Pancreas (tissue), 10 donors: ENCODE measurements around the gene PDE8A. TPM values are rescaled to one million over a fixed set of nuclear protein-coding genes. Genes with fewer than 3 reads are reported as not detected.
"Not testable (repeated sequence)": the region's sequence is repeated elsewhere in the genome, so short reads cannot be mapped to it uniquely, and the experiment has no call there.

Experiments used
- ATAC-seq, 4 donors: fragments of 200-7000 bp; cut with Tn5 transposase; one replicate each; pipeline versions ENCODE4 v1.8.0 to v1.9.1; 2020; ENCODE audit warnings: mild to moderate bottlenecking in 4 of 4, moderate library complexity in 4 of 4
- DNase-seq, 6 donors: peaks; one replicate each; pipeline ENCODE4 v3.0.0-alpha.2; 2020
- FAIRE-seq: peaks from 2 replicates; lab custom pipeline; 2012; peaks lifted over from hg19 to GRCh38; lab: Jason Lieb, UNC
- H3K27ac ChIP-seq, 4 donors: fragments of 200-600 bp; sonication (generic); 1 replicate in 3 of 4; 2 replicates in 1 of 4; pipeline versions ENCODE4 v1.5.0 to v1.8.0; 2020
- H3K27me3 ChIP-seq, 4 donors: fragments of 200-600 bp; one replicate each; pipeline ENCODE4 v1.8.0; 2021
- H3K36me3 ChIP-seq, 3 donors: fragments of 200-600 bp; sonication (generic) in 1 of 3; one replicate each; pipeline versions ENCODE4 v1.5.0 to v1.8.0; 2020 to 2021
- H3K4me1 ChIP-seq, 3 donors: fragments of 200-600 bp; one replicate each; pipeline ENCODE4 v1.8.0; 2021
- H3K4me3 ChIP-seq, 4 donors: fragments of 200-600 bp; sonication (generic) in 2 of 4; one replicate each; pipeline versions ENCODE4 v1.5.0 to v1.8.0; 2020 to 2021
- H3K9me3 ChIP-seq, 4 donors: fragments of 200-600 bp; one replicate each; pipeline ENCODE4 v1.8.0; 2021
- CTCF ChIP-seq, 4 donors: fragments of 200-600 bp; sonication (generic) in 3 of 4; IDR thresholded peaks; one replicate each; pipeline versions ENCODE4 v1.5.0 to v1.8.0; 2021; ENCODE audit warnings: antibody characterized with exemption in 4 of 4
- WGBS, 2 donors: extraction: QIAGEN DNeasy Blood & Tissue Kit; methylation state at CpG; one replicate each; pipeline ENCODE4 v1.1.7; 2013; 5-methylcytosine and 5-hydroxymethylcytosine counted together
- intact Hi-C, 3 donors: fragments of 100-400 bp; cut with DNase I; formaldehyde crosslinking; loops; one replicate each; pipeline versions ENCODE4 v1.11.1 to v1.14.2; 2022
- polyA plus RNA-seq, 2 donors: library from polyadenylated mRNA; stranded (reverse); fragments of 200-250 nt; gene quantifications; one replicate each; pipeline ENCODE4 v1.2.3, GENCODE V29; 2013
- total RNA-seq, 6 donors: library from RNA; stranded (reverse); fragmentation: NEBNext Ultra II Directional in 4 of 6; extraction: Animal tissue kit (Norgen Biotek cat#: 25700) in 4 of 6; gene quantifications; one replicate each; pipeline versions ENCODE4 v1.2.1 to v1.2.4, GENCODE V29; 2021 to 2023
- donor health status: healthy with polysubstance abuse.
- donor health status: DM: no; HTN: no; CAD: no; lungs with moderate emphysema.
- donor health status: DM: no; HTN: no; CAD: no.
- donor health status: control.
- donor health status: control.
- donor health status: Bipolar disorder and iron deficiency.
- donor health status: DM: yes; HTN: yes; CAD: no.
- donor health status: DM: no; HTN: no; CAD: no.
- donor health status: DM: no; HTN: no; CAD: no.
- donor health status: DM: yes; HTN: yes; CAD: no.

The PDE8A gene
- total and polyA plus RNA-seq, 8 donors: 14.7 to 31.3 (median 20.7) TPM

- Histone ChIP-seq H3K27ac (peak overlapping the region in 2 of 4 donors; percentile 61 to 62), H3K36me3 (no peaks in the 10 kb centered on the region), H3K4me1 (peaks cover 18 to 40% (median 27%) of the 10 kb centered on the region in 3 donors), H3K4me3 (no peak overlapping the region), H3K27me3 (no peaks in the 10 kb centered on the region), H3K9me3 (no peaks in the 10 kb centered on the region)
- DNase-seq (no peak), ATAC-seq (no peak), FAIRE-seq (no peak)
- 8 to 27% methylated on average over 3 of the region's 3 CpGs for WGBS, 2 donors
- TF ChIP-seq CTCF (IDR thresholded peaks at IDR 0.05): no peak
- intact Hi-C loops: no loop called here
Observed at GRCh38 chr15:85011160-85011571, 29.5 kb downstream of the PDE8A start.

DNA sequence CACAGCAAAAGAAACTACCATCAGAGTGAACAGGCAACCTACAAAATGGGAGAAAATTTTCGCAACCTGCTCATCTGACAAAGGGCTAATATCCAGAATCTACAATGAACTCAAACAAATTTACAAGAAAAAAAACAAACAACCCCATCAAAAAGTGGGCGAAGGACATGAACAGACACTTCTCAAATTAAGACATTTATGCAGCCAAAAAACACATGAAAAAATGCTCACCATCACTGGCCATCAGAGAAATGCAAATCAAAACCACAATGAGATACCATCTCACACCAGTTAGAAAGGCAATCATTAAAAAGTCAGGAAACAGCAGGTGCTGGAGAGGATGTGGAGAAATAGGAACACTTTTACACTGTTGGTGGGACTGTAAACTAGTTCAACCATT is 30.1 kb downstream of the PDE8A start:
- 97 to 100% methylated on average over 1 of the region's 2 CpGs for WGBS, 2 donors
- ATAC-seq, H3K27me3 ChIP-seq, H3K4me3 ChIP-seq, FAIRE-seq, intact Hi-C loops, H3K36me3 ChIP-seq, H3K27ac ChIP-seq, H3K9me3 ChIP-seq, DNase-seq: not testable (repeated sequence)
- peaks cover 18 to 39% (median 27%) of the 10 kb centered on the region in 3 donors for H3K4me1 ChIP-seq

DNA sequence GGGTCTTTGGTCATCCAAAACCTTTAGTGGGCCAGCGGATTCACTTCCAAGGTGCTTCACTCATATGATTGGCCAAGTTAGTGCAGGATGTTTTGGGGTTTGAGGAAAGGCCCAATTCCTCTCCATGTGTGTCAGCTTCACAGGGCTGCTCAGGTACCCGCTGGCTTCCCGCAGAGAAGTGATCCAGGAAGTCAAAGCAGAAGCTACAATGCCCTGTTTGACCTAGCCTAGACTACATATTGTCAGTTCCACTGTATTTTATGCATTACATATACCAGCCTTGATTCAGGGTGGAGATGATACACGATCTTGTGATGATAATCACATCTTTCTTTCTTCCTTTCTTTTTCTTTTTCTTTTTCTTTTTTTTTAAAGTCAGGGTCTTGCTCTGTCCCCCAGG is 32.1 kb downstream of the PDE8A start:
- 86 to 92% methylated on average over 4 of the region's 4 CpGs for WGBS, 2 donors
- H3K36me3 ChIP-seq: no peaks in the 10 kb centered on the region
- intact Hi-C loops: no loop called here
- FAIRE-seq (no peak), DNase-seq (no peak), ATAC-seq (no peak)
- H3K4me1 ChIP-seq: peaks cover 9 to 27% (median 20%) of the 10 kb centered on the region in 3 donors
- H3K9me3 ChIP-seq: no peaks in the 10 kb centered on the region
- no peaks in the 10 kb centered on the region for H3K27me3 ChIP-seq
- no peak overlapping the region for H3K4me3 ChIP-seq
- TF ChIP-seq CTCF (IDR thresholded peaks at IDR 0.05): no peak
- no peak overlapping the region for H3K27ac ChIP-seq

DNA sequence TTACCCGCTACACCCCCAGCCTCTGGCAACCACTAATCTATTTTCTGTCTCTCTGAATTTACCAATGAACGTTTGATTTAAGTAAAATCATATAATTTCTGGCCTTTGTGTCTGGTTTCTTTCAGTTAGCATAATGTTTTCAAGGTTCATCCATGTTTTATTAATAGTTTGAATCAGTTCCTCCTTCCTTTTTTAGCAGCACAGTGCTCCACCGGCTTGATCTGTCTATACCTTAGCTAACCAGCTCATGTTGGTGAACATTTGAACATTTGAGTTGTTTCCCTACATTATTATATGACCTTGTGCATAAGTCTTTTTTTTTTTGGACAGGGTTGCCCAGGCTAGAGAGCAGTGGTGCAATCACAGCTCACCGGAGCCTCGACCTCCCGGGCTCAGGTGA is 33.3 kb downstream of the PDE8A start:
- no peak for ATAC-seq

GRCh38 chr15:85016275-85016674 is 34.6 kb downstream of the PDE8A start:
- H3K4me1 ChIP-seq: peaks cover 0 to 6% (median 2%) of the 10 kb centered on the region in 3 donors
- H3K27me3 ChIP-seq: no peaks in the 10 kb centered on the region
- H3K9me3 ChIP-seq: no peaks in the 10 kb centered on the region
- no peaks in the 10 kb centered on the region for H3K36me3 ChIP-seq
- intact Hi-C loops: no loop called here
- ATAC-seq (no peak), DNase-seq (no peak), FAIRE-seq (no peak)
- no peak overlapping the region for H3K4me3 ChIP-seq
- no peak overlapping the region for H3K27ac ChIP-seq
- no peak for TF ChIP-seq CTCF (IDR thresholded peaks at IDR 0.05)

More for the DNA sequence above, 33.3 kb downstream of the PDE8A start:
- Histone ChIP-seq H3K27ac (no peak overlapping the region), H3K4me1 (peaks cover 0 to 19% (median 14%) of the 10 kb centered on the region in 3 donors), H3K4me3 (no peak overlapping the region), H3K9me3 (no peaks in the 10 kb centered on the region), H3K27me3 (no peaks in the 10 kb centered on the region), H3K36me3 (no peaks in the 10 kb centered on the region)
- FAIRE-seq (no peak), DNase-seq (no peak)
- 74 to 76% methylated on average over 6 of the region's 6 CpGs for WGBS, 2 donors
- TF ChIP-seq CTCF (IDR thresholded peaks at IDR 0.05): no peak
- intact Hi-C loops: no loop called here
